Measurements from ENCODE around the gene RGL3.

Gene RGL3

GRCh38 chr19:11364935-11365334 is 54.2 kb downstream of the RGL3 start:
- Histone ChIP-seq H2AK5ac (ENCODE audit: low read depth, low read length) (no peak overlapping the region), H2BK5ac (ENCODE audit: low read length) (no peak overlapping the region), H3K27ac (replicated peaks; ENCODE audit: low read length) (no peak overlapping the region), H2AFZ (ENCODE audit: low read length) (no peak overlapping the region), H3K4ac (ENCODE audit: low read length) (no peak overlapping the region), H3K79me1 (ENCODE audit: low read depth, low read length) (no peaks in the 10 kb centered on the region), H2BK120ac (ENCODE audit: low read depth, low read length) (no peak overlapping the region), H4K8ac (ENCODE audit: low read depth, low read length) (no peak overlapping the region), H3K4me2 (ENCODE audit: insufficient read depth, low read length, poor library complexity, severe bottlenecking) (no peak overlapping the region), H4K91ac (ENCODE audit: low read depth, low read length, poor library complexity) (no peak overlapping the region), H3K27me3 (ENCODE audit: control insufficient read depth in 3 of 3, insufficient read depth in 3 of 3, low read depth in 1 of 3, low read length in 3 of 3) (peaks cover 0 to 12% (median 0%) of the 10 kb centered on the region in 3 experiments), H3K9me3 (replicated peaks in 1 of 2; ENCODE audit: control insufficient read depth in 2 of 2, insufficient read depth in 1 of 2, low read depth in 1 of 2, low read length in 2 of 2) (no peaks in the 10 kb centered on the region), H2BK12ac (ENCODE audit: low read length) (no peak overlapping the region), H3K14ac (ENCODE audit: low read length) (no peak overlapping the region), H3K23ac (ENCODE audit: low read depth, low read length, poor library complexity) (no peak overlapping the region), H3K9ac (ENCODE audit: low read depth, low read length, poor library complexity) (no peak overlapping the region), H3K4me1 (ENCODE audit: control insufficient read depth in 2 of 2, insufficient read depth in 1 of 2, low read depth in 1 of 2, low read length in 2 of 2) (peaks cover 0 to 9% of the 10 kb centered on the region in 2 donors), H3K18ac (ENCODE audit: low read length) (no peak overlapping the region), H2BK15ac (ENCODE audit: low read length) (no peak overlapping the region), H3K36me3 (replicated peaks in 1 of 2; ENCODE audit: control insufficient read depth in 2 of 2, insufficient read depth in 2 of 2, low read length in 2 of 2) (peaks cover 0 to 5% of the 10 kb centered on the region in 2 donors), H3K4me3 (ENCODE audit: low read length in 2 of 2) (no peak overlapping the region)
- no peak for DNase-seq (ENCODE audit: low spot score)
- no CpG with 5 or more reads among the region's 5 CpGs for WGBS, 2 donors (ENCODE audit: extremely low coverage in 2 of 2, insufficient read length in 2 of 2, insufficient replicate concordance in 1 of 2)

- no peak overlapping the region for H2BK5ac ChIP-seq (ENCODE audit: low read length)
- H2AFZ ChIP-seq (ENCODE audit: low read length): no peak overlapping the region
- no peak overlapping the region for H2BK12ac ChIP-seq (ENCODE audit: low read length)
- peaks cover 0 to 2% of the 10 kb centered on the region in 2 donors for H3K36me3 ChIP-seq (replicated peaks in 1 of 2; ENCODE audit: control insufficient read depth in 2 of 2, insufficient read depth in 2 of 2, low read length in 2 of 2)
- no peak overlapping the region for H2BK120ac ChIP-seq (ENCODE audit: low read depth, low read length)
- H3K4me1 ChIP-seq (ENCODE audit: control insufficient read depth in 2 of 2, insufficient read depth in 1 of 2, low read depth in 1 of 2, low read length in 2 of 2): peaks cover 0 to 9% of the 10 kb centered on the region in 2 donors
- no peak overlapping the region for H2AK5ac ChIP-seq (ENCODE audit: low read depth, low read length)
- no peak overlapping the region for H3K4ac ChIP-seq (ENCODE audit: low read length)
- no peaks in the 10 kb centered on the region for H3K9me3 ChIP-seq (replicated peaks in 1 of 2; ENCODE audit: control insufficient read depth in 2 of 2, insufficient read depth in 1 of 2, low read depth in 1 of 2, low read length in 2 of 2)
- H3K14ac ChIP-seq (ENCODE audit: low read length): no peak overlapping the region
- no peak overlapping the region for H3K4me3 ChIP-seq (ENCODE audit: low read length in 2 of 2)
- H4K8ac ChIP-seq (ENCODE audit: low read depth, low read length): no peak overlapping the region
- no peak for DNase-seq (ENCODE audit: low spot score)
- WGBS, 2 donors (ENCODE audit: extremely low coverage in 2 of 2, insufficient read length in 2 of 2, insufficient replicate concordance in 1 of 2): no CpG with 5 or more reads among the region's 28 CpGs
- no peak overlapping the region for H3K23ac ChIP-seq (ENCODE audit: low read depth, low read length, poor library complexity)
- H4K91ac ChIP-seq (ENCODE audit: low read depth, low read length, poor library complexity): no peak overlapping the region
- H3K9ac ChIP-seq (ENCODE audit: low read depth, low read length, poor library complexity): no peak overlapping the region
- no peak overlapping the region for H3K27ac ChIP-seq (replicated peaks; ENCODE audit: low read length)
- no peak overlapping the region for H3K18ac ChIP-seq (ENCODE audit: low read length)
- no peaks in the 10 kb centered on the region for H3K79me1 ChIP-seq (ENCODE audit: low read depth, low read length)
- H2BK15ac ChIP-seq (ENCODE audit: low read length): no peak overlapping the region
- H3K4me2 ChIP-seq (ENCODE audit: insufficient read depth, low read length, poor library complexity, severe bottlenecking): no peak overlapping the region
- H3K27me3 ChIP-seq (ENCODE audit: control insufficient read depth in 3 of 3, insufficient read depth in 3 of 3, low read depth in 1 of 3, low read length in 3 of 3): peaks cover 0 to 12% (median 0%) of the 10 kb centered on the region in 3 experiments
These were observed 54.7 kb downstream of the RGL3 start for GRCh38 chr19:11364296-11364904.

GRCh38 chr19:11363881-11364280 is 55.2 kb downstream of the RGL3 start:
- H3K4ac ChIP-seq (ENCODE audit: low read length): no peak overlapping the region
- no peak overlapping the region for H3K23ac ChIP-seq (ENCODE audit: low read depth, low read length, poor library complexity)
- peaks cover 0 to 9% of the 10 kb centered on the region in 2 donors for H3K4me1 ChIP-seq (ENCODE audit: control insufficient read depth in 2 of 2, insufficient read depth in 1 of 2, low read depth in 1 of 2, low read length in 2 of 2)
- H3K79me1 ChIP-seq (ENCODE audit: low read depth, low read length): no peaks in the 10 kb centered on the region
- H2AFZ ChIP-seq (ENCODE audit: low read length): no peak overlapping the region
- DNase-seq (ENCODE audit: low spot score): no peak
- H3K9ac ChIP-seq (ENCODE audit: low read depth, low read length, poor library complexity): no peak overlapping the region
- no peak overlapping the region for H2BK12ac ChIP-seq (ENCODE audit: low read length)
- H3K27ac ChIP-seq (replicated peaks; ENCODE audit: low read length): no peak overlapping the region
- peaks cover 0 to 12% (median 0%) of the 10 kb centered on the region in 3 experiments for H3K27me3 ChIP-seq (ENCODE audit: control insufficient read depth in 3 of 3, insufficient read depth in 3 of 3, low read depth in 1 of 3, low read length in 3 of 3)
- no peak overlapping the region for H4K8ac ChIP-seq (ENCODE audit: low read depth, low read length)
- no peak overlapping the region for H2BK5ac ChIP-seq (ENCODE audit: low read length)
- no peaks in the 10 kb centered on the region for H3K9me3 ChIP-seq (replicated peaks in 1 of 2; ENCODE audit: control insufficient read depth in 2 of 2, insufficient read depth in 1 of 2, low read depth in 1 of 2, low read length in 2 of 2)
- no peak overlapping the region for H3K14ac ChIP-seq (ENCODE audit: low read length)
- no peak overlapping the region for H3K4me2 ChIP-seq (ENCODE audit: insufficient read depth, low read length, poor library complexity, severe bottlenecking)
- H2AK5ac ChIP-seq (ENCODE audit: low read depth, low read length): no peak overlapping the region
- no peak overlapping the region for H3K4me3 ChIP-seq (ENCODE audit: low read length in 2 of 2)
- H3K36me3 ChIP-seq (replicated peaks in 1 of 2; ENCODE audit: control insufficient read depth in 2 of 2, insufficient read depth in 2 of 2, low read length in 2 of 2): peaks cover 0 to 2% of the 10 kb centered on the region in 2 donors
- H4K91ac ChIP-seq (ENCODE audit: low read depth, low read length, poor library complexity): no peak overlapping the region
- no peak overlapping the region for H2BK15ac ChIP-seq (ENCODE audit: low read length)
- no CpG with 5 or more reads among the region's 10 CpGs for WGBS, 2 donors (ENCODE audit: extremely low coverage in 2 of 2, insufficient read length in 2 of 2, insufficient replicate concordance in 1 of 2)
- no peak overlapping the region for H2BK120ac ChIP-seq (ENCODE audit: low read depth, low read length)
- H3K18ac ChIP-seq (ENCODE audit: low read length): no peak overlapping the region

DNA sequence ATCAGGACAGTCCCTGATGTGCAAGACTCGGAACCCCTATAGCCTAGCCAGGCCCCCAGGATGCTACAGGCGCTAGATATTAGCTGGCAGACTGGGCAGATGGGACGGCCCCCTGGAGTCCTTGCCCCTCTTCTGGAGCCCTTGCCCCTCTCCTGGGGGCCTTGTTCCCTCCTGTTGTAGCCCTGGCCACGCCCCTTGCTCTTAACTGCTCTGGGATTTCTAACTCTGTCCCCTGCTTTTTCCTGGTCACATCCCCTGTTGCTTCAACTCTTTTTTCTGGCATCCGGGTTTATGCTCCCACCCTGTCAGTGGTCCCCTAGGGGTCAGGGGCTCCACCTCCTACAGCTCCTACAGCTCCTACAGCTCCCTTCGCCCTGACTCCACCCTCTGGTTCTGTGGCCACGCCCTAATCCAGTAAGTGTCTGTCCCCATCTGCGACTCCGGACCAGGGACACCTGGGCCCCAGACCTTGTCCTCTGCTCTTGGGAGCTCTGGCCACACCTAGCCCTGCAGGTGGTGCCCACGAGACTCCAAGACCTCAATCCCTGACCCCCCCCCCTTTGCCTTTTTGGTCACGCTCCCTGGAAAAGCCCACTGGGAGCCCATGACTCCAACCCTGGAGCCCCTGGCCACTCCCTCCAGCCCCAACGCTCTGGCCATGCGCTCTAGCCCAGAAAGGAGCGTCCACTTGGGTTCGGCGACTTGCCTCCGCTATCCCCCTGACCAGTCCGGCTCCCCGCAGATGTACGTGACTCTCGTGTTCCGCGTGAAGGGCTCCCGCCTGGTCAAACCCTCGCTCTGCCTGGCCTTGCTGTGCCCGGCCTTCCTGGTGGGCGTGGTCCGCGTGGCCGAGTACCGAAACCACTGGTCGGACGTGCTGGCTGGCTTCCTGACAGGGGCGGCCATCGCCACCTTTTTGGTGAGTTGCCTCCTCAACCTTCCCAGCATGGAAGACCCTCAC is 57.1 kb downstream of the RGL3 start:
- H3K14ac ChIP-seq (ENCODE audit: low read length): no peak overlapping the region
- no peak overlapping the region for H3K4me3 ChIP-seq (ENCODE audit: low read length in 2 of 2)
- peak overlapping the region; percentile 82 for H2AK5ac ChIP-seq (ENCODE audit: low read depth, low read length)
- peaks cover 0 to 12% (median 0%) of the 10 kb centered on the region in 3 experiments for H3K27me3 ChIP-seq (ENCODE audit: control insufficient read depth in 3 of 3, insufficient read depth in 3 of 3, low read depth in 1 of 3, low read length in 3 of 3)
- H2AFZ ChIP-seq (ENCODE audit: low read length): no peak overlapping the region
- peak overlapping the region; percentile 32 for H3K9ac ChIP-seq (ENCODE audit: low read depth, low read length, poor library complexity)
- peaks cover 0 to 9% of the 10 kb centered on the region in 2 donors for H3K4me1 ChIP-seq (ENCODE audit: control insufficient read depth in 2 of 2, insufficient read depth in 1 of 2, low read depth in 1 of 2, low read length in 2 of 2)
- H3K4ac ChIP-seq (ENCODE audit: low read length): no peak overlapping the region
- WGBS, 2 donors (ENCODE audit: extremely low coverage in 2 of 2, insufficient read length in 2 of 2, insufficient replicate concordance in 1 of 2): no CpG with 5 or more reads among the region's 35 CpGs
- no peak overlapping the region for H4K91ac ChIP-seq (ENCODE audit: low read depth, low read length, poor library complexity)
- DNase-seq (ENCODE audit: low spot score): no peak
- peak overlapping the region; percentile 29 for H3K23ac ChIP-seq (ENCODE audit: low read depth, low read length, poor library complexity)
- no peaks in the 10 kb centered on the region for H3K9me3 ChIP-seq (replicated peaks in 1 of 2; ENCODE audit: control insufficient read depth in 2 of 2, insufficient read depth in 1 of 2, low read depth in 1 of 2, low read length in 2 of 2)
- H3K79me1 ChIP-seq (ENCODE audit: low read depth, low read length): no peaks in the 10 kb centered on the region
- H4K8ac ChIP-seq (ENCODE audit: low read depth, low read length): peak overlapping the region; percentile 72
- H2BK12ac ChIP-seq (ENCODE audit: low read length): no peak overlapping the region
- H2BK15ac ChIP-seq (ENCODE audit: low read length): peak overlapping the region; percentile 32
- no peak overlapping the region for H2BK5ac ChIP-seq (ENCODE audit: low read length)
- peaks cover 0 to 2% of the 10 kb centered on the region in 2 donors for H3K36me3 ChIP-seq (replicated peaks in 1 of 2; ENCODE audit: control insufficient read depth in 2 of 2, insufficient read depth in 2 of 2, low read length in 2 of 2)
- H3K4me2 ChIP-seq (ENCODE audit: insufficient read depth, low read length, poor library complexity, severe bottlenecking): peak overlapping the region; percentile 56
- H3K27ac ChIP-seq (replicated peaks; ENCODE audit: low read length): no peak overlapping the region
- peak overlapping the region; percentile 52 for H3K18ac ChIP-seq (ENCODE audit: low read length)
- no peak overlapping the region for H2BK120ac ChIP-seq (ENCODE audit: low read depth, low read length)

Measured in neuronal stem cell (in vitro differentiated cells).